Endothelial cell of umbilical vein (primary cell): ENCODE data around the gene CCPG1. TPM values are rescaled to one million over a fixed set of nuclear protein-coding genes. Genes with fewer than 3 reads are reported as not detected.

Source experiments
- BruUV-seq: library from RNA; stranded (reverse); fragments of 400-500 nt; replicated peaks from 2 replicates; lab custom pipeline; 2021; lab: Mats Ljungman, UMichigan
- CTCF ChIA-PET: fragments of 300-600, 350-600 bp; sonication (Branson Sonifier 250); formaldehyde crosslinking; loops from one replicate; lab custom pipeline; 2021; ENCODE audit warnings: antibody characterized with exemption, inconsistent platforms; lab: Charles Lee
- POLR2A ChIA-PET: fragments of 300-600, 350-600 bp; sonication (Branson Sonifier 250); formaldehyde crosslinking; loops from one replicate; lab custom pipeline; 2021; ENCODE audit warnings: antibody characterized with exemption, inconsistent platforms; lab: Charles Lee
- DNase-seq: peaks from one replicate; pipeline ENCODE4 v3.0.0-alpha.2; 2011; ENCODE audit warnings: low read depth, low spot score
- FAIRE-seq: peaks from 2 replicates; lab custom pipeline; 2011; peaks lifted over from hg19 to GRCh38; lab: Jason Lieb, UNC
- H2AFZ ChIP-seq: 2 replicates; pipeline ENCODE4 v1.6.0; 2012; ENCODE audit warnings: low read depth, low read length, control low read depth, inconsistent platforms
- H3K27ac ChIP-seq: 2 replicates; pipeline ENCODE4 v1.5.1; 2011; ENCODE audit warnings: low read depth, mild to moderate bottlenecking, control low read depth, low read length, moderate library complexity; ENCODE audit not compliant: insufficient read depth
- H3K27me3 ChIP-seq, 2 experiments: 2 replicates each; pipeline versions ENCODE4 v1.6.0 to v1.6.1; 2011; ENCODE audit warnings: low read length in 2 of 2, mixed read lengths in 1 of 2; ENCODE audit not compliant: control insufficient read depth in 2 of 2, insufficient read depth in 2 of 2
- H3K36me3 ChIP-seq, 2 experiments: 2 replicates in 1 of 2; 3 replicates in 1 of 2; pipeline ENCODE4 v1.5.1; 2011; ENCODE audit warnings: low read length in 2 of 2, mild to moderate bottlenecking in 1 of 2, moderate library complexity in 1 of 2; ENCODE audit not compliant: control insufficient read depth in 2 of 2, insufficient read depth in 2 of 2; ENCODE audit errors: extremely low read depth in 1 of 2
- H3K4me1 ChIP-seq: 3 replicates; pipeline ENCODE4 v1.5.1; 2011; ENCODE audit warnings: mild to moderate bottlenecking, low read length; ENCODE audit not compliant: control insufficient read depth, insufficient read depth; ENCODE audit errors: extremely low read depth
- H3K4me2 ChIP-seq: 2 replicates; pipeline ENCODE4 v1.6.1; 2011; ENCODE audit warnings: low read length, control low read depth, mixed read lengths; ENCODE audit not compliant: insufficient read depth
- H3K4me3 ChIP-seq, 3 experiments: fragments of 200-600 bp in 1 of 3; sonication (generic), shearing (Covaris generic) in 1 of 3; replicated peaks in 1 of 3; 2 replicates each; pipeline ENCODE4 v1.5.1; 2011 to 2016; ENCODE audit warnings: control low read depth in 3 of 3, low read length in 3 of 3, mild to moderate bottlenecking in 2 of 3, inconsistent platforms in 1 of 3, low read depth in 1 of 3, moderate library complexity in 1 of 3; ENCODE audit not compliant: insufficient read depth in 1 of 3
- H3K79me2 ChIP-seq: 2 replicates; pipeline ENCODE4 v1.6.0; 2012; ENCODE audit warnings: low read length, inconsistent platforms; ENCODE audit not compliant: control insufficient read depth, insufficient read depth
- H3K9ac ChIP-seq: replicated peaks from 2 replicates; pipeline ENCODE3; 2011; ENCODE audit warnings: low read length, control low read depth; ENCODE audit not compliant: insufficient read depth; ENCODE audit errors: extremely low read depth
- H3K9me1 ChIP-seq: replicated peaks from 3 replicates; pipeline ENCODE4 v1.6.0; 2011; ENCODE audit warnings: mild to moderate bottlenecking, low read length; ENCODE audit not compliant: control insufficient read depth, insufficient read depth; ENCODE audit errors: extremely low read depth
- H3K9me3 ChIP-seq: replicated peaks from 2 replicates; pipeline ENCODE4 v1.5.1; 2012; ENCODE audit warnings: low read length, inconsistent platforms; ENCODE audit not compliant: control insufficient read depth, insufficient read depth
- H4K20me1 ChIP-seq: replicated peaks from 2 replicates; pipeline ENCODE3; 2011; ENCODE audit warnings: mild to moderate bottlenecking, low read length; ENCODE audit not compliant: control insufficient read depth, insufficient read depth; ENCODE audit errors: extremely low read depth
- EZH2 ChIP-seq: IDR thresholded peaks from 2 replicates; pipeline ENCODE4 v1.6.1; 2012; ENCODE audit warnings: borderline replicate concordance, low read depth, mild to moderate bottlenecking, moderate library complexity, low read length, inconsistent platforms; ENCODE audit not compliant: severe bottlenecking
- FOS ChIP-seq: IDR thresholded peaks from 2 replicates; pipeline ENCODE4 v1.6.1; 2011; ENCODE audit warnings: mild to moderate bottlenecking, low read length, moderate library complexity, borderline replicate concordance; ENCODE audit not compliant: insufficient read depth
- GATA2 ChIP-seq: IDR thresholded peaks from 2 replicates; pipeline ENCODE4 v1.7.0; 2011; ENCODE audit warnings: low read depth, mild to moderate bottlenecking, moderate library complexity, mixed read lengths, low read length; ENCODE audit not compliant: insufficient read length, insufficient read depth
- JUN ChIP-seq: IDR thresholded peaks from 2 replicates; pipeline ENCODE4 v1.6.1; 2011; ENCODE audit warnings: borderline replicate concordance, low read depth; ENCODE audit not compliant: insufficient read length, insufficient read depth
- MYC ChIP-seq: IDR thresholded peaks from one replicate; pipeline ENCODE4 v1.6.1; 2011; ENCODE audit warnings: mild to moderate bottlenecking, low read depth, low read length
- POLR2A ChIP-seq: IDR thresholded peaks from 2 replicates; pipeline ENCODE4 v1.6.1; 2012; ENCODE audit warnings: low read depth, mild to moderate bottlenecking, control low read depth, low read length
- POLR2AphosphoS5 ChIP-seq: IDR thresholded peaks from 2 replicates; pipeline ENCODE4 v1.6.1; 2012; ENCODE audit warnings: low read depth, mild to moderate bottlenecking, control low read depth, low read length, moderate library complexity; ENCODE audit not compliant: insufficient read depth
- dilution Hi-C: fragments of 300-500 bp; cut with MboI; formaldehyde crosslinking; loops from one replicate; pipeline ENCODE4 v1.15.0; 2019; ENCODE audit warnings: low sequenced_read_pairs; ENCODE audit not compliant: extremely low pct_ligation_motif_present
- intact Hi-C: fragments of 100-400 bp; cut with micrococcal nuclease; formaldehyde crosslinking; loops from one replicate; pipeline ENCODE4 v1.10.0; 2022
- polyA plus RNA-seq, 4 experiments: library from polyadenylated mRNA; depleted of rRNA in 3 of 4; stranded (reverse) in 3 of 4; unstranded in 1 of 4; fragments of >200 nt; gene quantifications; 2 replicates each; pipeline versions ENCODE4 v1.2.1 to v1.2.3, GENCODE V29; 2011 to 2012; ENCODE audit warnings: missing spikeins in 1 of 4
- total RNA-seq: library from RNA; stranded (reverse); gene quantifications from 2 replicates; pipeline ENCODE4 v1.2.3, GENCODE V29; 2021
- TF ChIP-seq, protein P1 (sequence below), 2 donors: IDR thresholded peaks; 1 replicate in 1 of 2; 2 replicates in 1 of 2; pipeline ENCODE4 v1.5.1; 2011; ENCODE audit warnings: low read length in 2 of 2, mild to moderate bottlenecking in 2 of 2, moderate library complexity in 2 of 2, control low read depth in 1 of 2, inconsistent platforms in 1 of 2, low read depth in 1 of 2; ENCODE audit not compliant: insufficient read depth in 1 of 2; ENCODE audit errors: extremely low read depth in 1 of 2
- TF ChIP-seq, protein P2 (sequence below): IDR thresholded peaks from 2 replicates; pipeline ENCODE4 v1.6.1; 2011; ENCODE audit not compliant: insufficient read depth, insufficient read length

CCPG1 gene
- total and polyA plus RNA-seq, 2 donors (not counting 3 experiments of a cell fraction or from before 2014, with no cell fraction given), result 19.1 to 58.5 TPM

DNA sequence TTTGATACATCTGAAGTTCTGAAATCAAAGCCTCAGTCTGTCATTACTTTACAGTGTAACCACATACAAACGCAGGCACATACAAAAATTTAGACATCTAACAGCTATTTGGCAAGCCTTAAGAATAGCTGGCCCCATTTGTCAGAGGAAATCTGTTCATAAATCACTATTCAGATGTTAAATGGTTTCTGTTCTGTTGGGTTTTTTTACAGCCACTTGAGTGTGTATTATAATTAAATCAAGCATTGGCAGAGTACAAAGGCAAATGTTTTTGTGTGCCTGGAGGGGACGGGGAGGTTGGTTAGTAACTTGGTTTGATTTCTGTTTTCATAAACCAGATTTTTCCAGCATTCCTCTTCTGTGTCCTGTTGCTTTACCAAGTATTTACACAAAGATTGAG, 65.0 kb downstream of the CCPG1 start:
- intact Hi-C loops, result no loop called here
- BruUV-seq, result no TSS peak

More for the DNA sequence above, 65.0 kb downstream of the CCPG1 start:
- H3K79me2 ChIP-seq, result no peaks in the 10 kb centered on the region
- CTCF ChIA-PET, result no interaction called here
- peak; percentile 49 for DNase-seq
- no peak overlapping the region for H2AFZ ChIP-seq
- POLR2A ChIA-PET, result no interaction called here
- no peaks in the 10 kb centered on the region for H3K27me3 ChIP-seq
- dilution Hi-C loops, result no loop called here
- H3K9ac ChIP-seq, result no peak overlapping the region
- H3K9me1 ChIP-seq, result no peaks in the 10 kb centered on the region
- H3K4me1 ChIP-seq, result no peaks in the 10 kb centered on the region
- TF ChIP-seq, protein P1, sequence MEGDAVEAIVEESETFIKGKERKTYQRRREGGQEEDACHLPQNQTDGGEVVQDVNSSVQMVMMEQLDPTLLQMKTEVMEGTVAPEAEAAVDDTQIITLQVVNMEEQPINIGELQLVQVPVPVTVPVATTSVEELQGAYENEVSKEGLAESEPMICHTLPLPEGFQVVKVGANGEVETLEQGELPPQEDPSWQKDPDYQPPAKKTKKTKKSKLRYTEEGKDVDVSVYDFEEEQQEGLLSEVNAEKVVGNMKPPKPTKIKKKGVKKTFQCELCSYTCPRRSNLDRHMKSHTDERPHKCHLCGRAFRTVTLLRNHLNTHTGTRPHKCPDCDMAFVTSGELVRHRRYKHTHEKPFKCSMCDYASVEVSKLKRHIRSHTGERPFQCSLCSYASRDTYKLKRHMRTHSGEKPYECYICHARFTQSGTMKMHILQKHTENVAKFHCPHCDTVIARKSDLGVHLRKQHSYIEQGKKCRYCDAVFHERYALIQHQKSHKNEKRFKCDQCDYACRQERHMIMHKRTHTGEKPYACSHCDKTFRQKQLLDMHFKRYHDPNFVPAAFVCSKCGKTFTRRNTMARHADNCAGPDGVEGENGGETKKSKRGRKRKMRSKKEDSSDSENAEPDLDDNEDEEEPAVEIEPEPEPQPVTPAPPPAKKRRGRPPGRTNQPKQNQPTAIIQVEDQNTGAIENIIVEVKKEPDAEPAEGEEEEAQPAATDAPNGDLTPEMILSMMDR (IDR thresholded peaks at IDR 0.05; ENCODE audit: extremely low read depth in 1 of 2, insufficient read depth in 1 of 2, low read depth in 1 of 2, low read length in 2 of 2), result no peak
- TF ChIP-seq GATA2 (no peak), POLR2AphosphoS5 (no peak), JUN (no peak), FOS (no peak), EZH2 (no peak), MYC (no peak), POLR2A (no peak)
- TF ChIP-seq, protein P2, sequence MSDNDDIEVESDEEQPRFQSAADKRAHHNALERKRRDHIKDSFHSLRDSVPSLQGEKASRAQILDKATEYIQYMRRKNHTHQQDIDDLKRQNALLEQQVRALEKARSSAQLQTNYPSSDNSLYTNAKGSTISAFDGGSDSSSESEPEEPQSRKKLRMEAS, result no peak
- H3K4me2 ChIP-seq, result no peak overlapping the region
- no peak for FAIRE-seq
- no peak overlapping the region for H3K4me3 ChIP-seq
- H3K36me3 ChIP-seq, result peaks cover 0 to 2% of the 10 kb centered on the region in 2 experiments
- no peaks in the 10 kb centered on the region for H3K9me3 ChIP-seq
- no peaks in the 10 kb centered on the region for H4K20me1 ChIP-seq
- H3K27ac ChIP-seq, result no peak overlapping the region
